ENCODE data around the gene WNK1.

The WNK1 gene

DNA sequence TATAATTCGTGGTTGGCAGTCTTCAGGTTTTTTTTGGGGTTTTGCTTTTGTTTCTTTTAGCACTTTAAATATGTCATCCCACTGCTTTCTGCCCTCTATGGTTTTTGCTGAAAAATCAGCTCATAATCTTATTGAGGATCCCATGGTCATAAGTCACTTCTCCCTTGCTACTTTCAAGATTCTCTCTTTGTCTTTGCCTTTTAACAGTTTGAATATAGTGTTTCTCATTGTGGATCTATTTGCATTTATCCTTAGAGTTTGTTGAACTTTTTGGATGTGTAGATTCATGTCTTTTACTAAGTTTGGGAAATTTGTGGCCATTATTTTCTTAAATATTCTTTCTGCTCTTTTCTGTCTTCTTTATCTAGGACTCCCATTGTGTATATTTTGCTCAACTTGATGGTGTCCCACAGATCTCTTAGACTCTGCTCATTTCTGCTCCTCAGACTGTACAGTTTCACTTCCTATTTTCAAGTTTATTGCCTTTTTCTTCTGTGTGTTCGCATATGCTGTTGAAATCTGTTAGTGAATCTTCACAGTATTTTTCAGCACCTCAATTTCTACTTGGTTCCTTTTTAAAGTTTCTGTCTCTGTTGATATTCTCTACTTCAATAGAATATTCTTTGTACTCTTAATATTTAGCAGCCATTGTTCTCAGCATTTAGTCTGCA lies 70.8 kb downstream of the WNK1 start:
- peak overlapping the region; percentile 36 to 91 (median 73); a peak in 21 of 22 replicates for H3K4me2 ChIP-seq
- TF ChIP-seq Cebpa-rat (IDR thresholded peaks at IDR 0.05): peak in 1 of 11 experiments; percentile 31; a peak in 1 of 22 replicates
- H3K4me3 ChIP-seq: peak overlapping the region in 1 of 10 experiments; percentile 1; a peak in 2 of 20 replicates
- H4K20me1 ChIP-seq: peaks cover 6 to 100% (median 24%) of the 10 kb centered on the region in 11 experiments; a peak in 16 of 22 replicates
- H3K9ac ChIP-seq: peak overlapping the region in 7 of 11 experiments; percentile 14 to 53 (median 41); a peak in 11 of 22 replicates
- peaks cover 0 to 18% (median 7%) of the 10 kb centered on the region in 11 experiments; a peak in 9 of 22 replicates for H3K9me3 ChIP-seq (replicated peaks in 1 of 11)
- H3K27me3 ChIP-seq: no peaks in the 10 kb centered on the region
- peaks cover 27 to 75% (median 51%) of the 10 kb centered on the region in 11 experiments for H3K36me3 ChIP-seq
- H3K4me1 ChIP-seq: peaks cover 9 to 70% (median 22%) of the 10 kb centered on the region in 10 experiments
- H3K27ac ChIP-seq: peak overlapping the region in 10 of 11 experiments; percentile 18 to 77 (median 70); a peak in 18 of 22 replicates

GRCh38 chr12:826331-826730 lies 74.0 kb downstream of the WNK1 start:
- H3K9me3 ChIP-seq (replicated peaks in 1 of 11): peaks cover 0 to 16% (median 7%) of the 10 kb centered on the region in 11 experiments; a peak in 9 of 22 replicates
- H3K4me3 ChIP-seq: no peak overlapping the region
- H3K9ac ChIP-seq: no peak overlapping the region
- H3K36me3 ChIP-seq: peaks cover 52 to 77% (median 60%) of the 10 kb centered on the region in 11 experiments
- H3K4me1 ChIP-seq: peaks cover 9 to 44% (median 22%) of the 10 kb centered on the region in 10 experiments
- no peak overlapping the region for H3K27ac ChIP-seq
- no peak for TF ChIP-seq Cebpa-rat (IDR thresholded peaks at IDR 0.05)
- H4K20me1 ChIP-seq: peaks cover 6 to 100% (median 14%) of the 10 kb centered on the region in 11 experiments; a peak in 15 of 22 replicates
- no peak overlapping the region for H3K4me2 ChIP-seq
- H3K27me3 ChIP-seq: no peaks in the 10 kb centered on the region

- Histone ChIP-seq H3K36me3 (peaks cover 70 to 91% (median 81%) of the 10 kb centered on the region in 11 experiments), H3K4me2 (no peak overlapping the region), H3K9ac (no peak overlapping the region), H3K27ac (no peak overlapping the region), H3K9me3 (replicated peaks in 1 of 11) (no peaks in the 10 kb centered on the region), H3K27me3 (no peaks in the 10 kb centered on the region), H3K4me1 (peaks cover 3 to 22% (median 4%) of the 10 kb centered on the region in 10 experiments), H4K20me1 (peaks cover 2 to 99% (median 9%) of the 10 kb centered on the region in 11 experiments; a peak in 15 of 22 replicates), H3K4me3 (no peak overlapping the region)
- no peak for TF ChIP-seq Cebpa-rat (IDR thresholded peaks at IDR 0.05)
Observed at GRCh38 chr12:828726-829395, 76.5 kb downstream of the WNK1 start.

DNA sequence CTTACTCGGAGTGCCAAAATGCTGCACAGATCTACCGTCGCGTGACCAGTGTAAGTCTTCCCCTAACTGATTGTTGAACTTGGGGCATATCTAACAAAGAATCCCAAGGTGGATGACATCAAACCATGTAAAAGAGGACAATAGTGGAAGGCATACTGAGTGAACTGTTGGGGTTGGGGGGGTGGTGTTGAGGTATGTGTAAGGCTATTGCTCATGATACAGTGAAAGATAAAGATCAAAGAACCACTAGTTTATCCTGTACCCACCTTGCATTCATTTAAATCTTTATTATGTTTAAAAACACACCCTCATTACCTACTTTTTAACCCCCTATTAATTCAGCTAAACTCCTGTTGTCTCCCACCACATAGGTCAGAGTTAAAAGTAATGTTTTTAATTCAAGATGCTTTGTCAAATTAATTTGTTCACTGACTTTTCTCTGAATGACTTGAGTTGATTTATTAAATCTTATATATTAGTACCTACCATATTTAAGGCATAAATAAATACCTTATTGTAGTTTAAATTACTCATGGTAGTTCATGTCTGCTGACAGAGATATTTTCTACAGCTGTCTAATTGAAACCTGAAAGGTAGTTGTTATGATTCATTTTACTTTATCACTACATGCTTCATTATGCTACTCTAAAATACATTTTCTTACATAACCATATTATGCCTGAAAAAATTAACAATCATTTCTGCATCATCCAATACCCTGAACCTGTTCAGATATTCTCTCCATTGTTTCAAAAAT lies 77.9 kb downstream of the WNK1 start:
- H4K20me1 ChIP-seq: peaks cover 0 to 99% (median 8%) of the 10 kb centered on the region in 11 experiments; a peak in 8 of 22 replicates
- H3K4me2 ChIP-seq: no peak overlapping the region
- no peaks in the 10 kb centered on the region for H3K27me3 ChIP-seq
- H3K9ac ChIP-seq: no peak overlapping the region
- no peak for TF ChIP-seq Cebpa-rat (IDR thresholded peaks at IDR 0.05)
- no peak overlapping the region for H3K27ac ChIP-seq
- no peaks in the 10 kb centered on the region for H3K9me3 ChIP-seq (replicated peaks in 1 of 11)
- H3K36me3 ChIP-seq: peaks cover 82 to 98% (median 93%) of the 10 kb centered on the region in 11 experiments
- peaks cover 0 to 9% (median 0%) of the 10 kb centered on the region in 10 experiments; a peak in 5 of 20 replicates for H3K4me1 ChIP-seq
- no peak overlapping the region for H3K4me3 ChIP-seq

- H3K4me2 ChIP-seq: no peak overlapping the region
- TF ChIP-seq Cebpa-rat (IDR thresholded peaks at IDR 0.05): no peak
- no peaks in the 10 kb centered on the region for H3K9me3 ChIP-seq (replicated peaks in 1 of 11)
- peaks cover 56 to 91% (median 76%) of the 10 kb centered on the region in 11 experiments for H3K36me3 ChIP-seq
- peaks cover 0 to 99% (median 13%) of the 10 kb centered on the region in 11 experiments; a peak in 12 of 22 replicates for H4K20me1 ChIP-seq
- no peak overlapping the region for H3K4me3 ChIP-seq
- H3K9ac ChIP-seq: no peak overlapping the region
- peaks cover 0 to 12% (median 0%) of the 10 kb centered on the region in 10 experiments; a peak in 6 of 20 replicates for H3K4me1 ChIP-seq
- no peak overlapping the region for H3K27ac ChIP-seq
- H3K27me3 ChIP-seq: no peaks in the 10 kb centered on the region
Observed at GRCh38 chr12:835754-836518, 83.6 kb downstream of the WNK1 start.

DNA sequence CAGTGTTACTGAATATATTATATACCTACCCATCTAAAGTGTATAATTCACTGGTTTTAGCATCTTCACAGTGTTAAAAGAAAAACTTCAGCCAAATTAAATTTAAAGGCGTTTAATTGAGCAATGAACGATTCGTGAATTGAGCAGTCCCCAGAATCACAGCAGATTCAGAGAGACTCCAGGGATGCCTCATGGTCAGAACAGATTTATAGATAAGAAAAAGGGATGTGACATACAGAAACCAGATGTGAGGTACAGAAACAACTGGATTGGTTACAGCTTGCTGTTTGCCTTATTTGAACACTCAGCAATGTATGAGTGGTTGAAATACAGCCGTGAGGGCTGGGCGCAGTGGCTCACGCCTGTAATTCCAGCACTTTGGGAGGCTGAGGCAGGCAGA lies 84.6 kb downstream of the WNK1 start:
- no peak overlapping the region for H3K27ac ChIP-seq
- H3K9me3 ChIP-seq (replicated peaks in 1 of 11): no peaks in the 10 kb centered on the region
- no peak for TF ChIP-seq Cebpa-rat (IDR thresholded peaks at IDR 0.05)
- H3K4me2 ChIP-seq: no peak overlapping the region
- peaks cover 0 to 22% (median 0%) of the 10 kb centered on the region in 10 experiments; a peak in 6 of 20 replicates for H3K4me1 ChIP-seq
- H3K27me3 ChIP-seq: no peaks in the 10 kb centered on the region
- no peak overlapping the region for H3K4me3 ChIP-seq
- peaks cover 52 to 87% (median 72%) of the 10 kb centered on the region in 11 experiments for H3K36me3 ChIP-seq
- peaks cover 0 to 100% (median 17%) of the 10 kb centered on the region in 11 experiments; a peak in 13 of 22 replicates for H4K20me1 ChIP-seq
- no peak overlapping the region for H3K9ac ChIP-seq

DNA sequence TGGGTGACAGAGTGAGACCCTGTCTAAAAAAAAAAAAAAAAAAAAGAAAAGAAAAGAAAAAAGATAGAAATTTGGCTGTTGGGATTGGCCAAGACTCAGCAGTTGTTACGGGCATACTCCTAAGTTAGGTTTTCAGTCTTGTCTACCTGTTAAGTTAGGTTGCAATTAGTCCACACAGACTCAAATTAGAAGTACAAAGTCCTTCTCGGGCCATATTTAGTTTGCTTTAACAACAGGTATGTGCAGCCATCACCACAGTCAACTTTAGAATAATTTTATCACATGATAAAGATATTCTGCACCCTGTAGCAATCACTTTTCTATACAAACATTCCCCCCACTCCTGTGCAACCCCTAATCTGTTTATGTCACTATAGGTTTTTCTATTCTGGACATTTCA lies 85.2 kb downstream of the WNK1 start:
- Histone ChIP-seq H3K4me3 (no peak overlapping the region), H3K4me2 (no peak overlapping the region), H3K27me3 (no peaks in the 10 kb centered on the region), H3K27ac (no peak overlapping the region), H3K36me3 (peaks cover 51 to 86% (median 68%) of the 10 kb centered on the region in 11 experiments), H4K20me1 (peaks cover 0 to 100% (median 17%) of the 10 kb centered on the region in 11 experiments; a peak in 13 of 22 replicates), H3K4me1 (peaks cover 0 to 28% (median 0%) of the 10 kb centered on the region in 10 experiments; a peak in 6 of 20 replicates), H3K9me3 (replicated peaks in 1 of 11) (no peaks in the 10 kb centered on the region), H3K9ac (no peak overlapping the region)
- TF ChIP-seq Cebpa-rat (IDR thresholded peaks at IDR 0.05): no peak

GRCh38 chr12:843609-844008 lies 91.2 kb downstream of the WNK1 start:
- Histone ChIP-seq H3K9ac (no peak overlapping the region), H4K20me1 (peaks cover 0 to 93% (median 30%) of the 10 kb centered on the region in 11 experiments; a peak in 16 of 22 replicates), H3K4me2 (no peak overlapping the region), H3K4me1 (peaks cover 0 to 64% (median 0%) of the 10 kb centered on the region in 10 experiments; a peak in 6 of 20 replicates), H3K27ac (no peak overlapping the region), H3K27me3 (no peaks in the 10 kb centered on the region), H3K36me3 (peaks cover 43 to 95% (median 69%) of the 10 kb centered on the region in 11 experiments), H3K4me3 (no peak overlapping the region), H3K9me3 (replicated peaks in 1 of 11) (peaks cover 0 to 5% (median 0%) of the 10 kb centered on the region in 11 experiments; a peak in 1 of 22 replicates)
- TF ChIP-seq Cebpa-rat (IDR thresholded peaks at IDR 0.05): no peak
